Measurements from ENCODE around the gene TMED10.

Gene TMED10

DNA sequence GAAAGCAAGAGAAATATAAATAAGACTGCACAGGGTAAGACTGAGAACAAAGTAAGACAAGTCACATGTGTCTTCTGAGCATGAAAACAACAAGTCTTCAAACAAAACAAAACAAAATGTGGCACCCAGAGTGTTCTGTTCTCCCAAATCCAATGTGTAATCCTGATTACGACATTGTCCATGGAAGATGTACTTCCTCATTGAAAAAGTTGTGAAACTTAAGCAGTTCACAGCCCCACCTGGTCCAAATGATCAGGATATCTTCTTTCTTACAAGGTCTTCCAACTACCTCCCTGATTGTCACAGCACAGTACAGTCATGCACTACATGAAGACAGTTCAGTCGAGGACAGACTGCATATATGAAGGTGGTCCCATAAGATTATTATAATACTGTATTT is 26.3 kb downstream of the TMED10 start:
- H3K4me1 ChIP-seq (ENCODE audit: low read length), result no peaks in the 10 kb centered on the region
- peaks cover 58% of the 10 kb centered on the region for H3K79me2 ChIP-seq (ENCODE audit: low read length)
- H2AFZ ChIP-seq (ENCODE audit: low read depth, low read length), result no peak overlapping the region
- H3K4me2 ChIP-seq (ENCODE audit: low read length), result no peak overlapping the region
- no peak overlapping the region for H3K4me3 ChIP-seq (ENCODE audit: low read length)
- peaks cover 38% of the 10 kb centered on the region for H3K36me3 ChIP-seq (replicated peaks; ENCODE audit: low read depth, low read length)
- H3K9ac ChIP-seq (ENCODE audit: low read length), result no peak overlapping the region
- TF ChIP-seq EZH2phosphoT487 (IDR thresholded peaks at IDR 0.05; ENCODE audit: low read depth), result no peak
- TF ChIP-seq, protein P1, sequence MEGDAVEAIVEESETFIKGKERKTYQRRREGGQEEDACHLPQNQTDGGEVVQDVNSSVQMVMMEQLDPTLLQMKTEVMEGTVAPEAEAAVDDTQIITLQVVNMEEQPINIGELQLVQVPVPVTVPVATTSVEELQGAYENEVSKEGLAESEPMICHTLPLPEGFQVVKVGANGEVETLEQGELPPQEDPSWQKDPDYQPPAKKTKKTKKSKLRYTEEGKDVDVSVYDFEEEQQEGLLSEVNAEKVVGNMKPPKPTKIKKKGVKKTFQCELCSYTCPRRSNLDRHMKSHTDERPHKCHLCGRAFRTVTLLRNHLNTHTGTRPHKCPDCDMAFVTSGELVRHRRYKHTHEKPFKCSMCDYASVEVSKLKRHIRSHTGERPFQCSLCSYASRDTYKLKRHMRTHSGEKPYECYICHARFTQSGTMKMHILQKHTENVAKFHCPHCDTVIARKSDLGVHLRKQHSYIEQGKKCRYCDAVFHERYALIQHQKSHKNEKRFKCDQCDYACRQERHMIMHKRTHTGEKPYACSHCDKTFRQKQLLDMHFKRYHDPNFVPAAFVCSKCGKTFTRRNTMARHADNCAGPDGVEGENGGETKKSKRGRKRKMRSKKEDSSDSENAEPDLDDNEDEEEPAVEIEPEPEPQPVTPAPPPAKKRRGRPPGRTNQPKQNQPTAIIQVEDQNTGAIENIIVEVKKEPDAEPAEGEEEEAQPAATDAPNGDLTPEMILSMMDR (IDR thresholded peaks at IDR 0.05; ENCODE audit: low read depth, low read length), result no peak
- H3K9me3 ChIP-seq (ENCODE audit: insufficient read depth, low read length), result no peaks in the 10 kb centered on the region
- peaks cover 50% of the 10 kb centered on the region for H4K20me1 ChIP-seq (ENCODE audit: insufficient read depth, low read length)
- H3K27ac ChIP-seq (ENCODE audit: low read length), result no peak overlapping the region
- no peaks in the 10 kb centered on the region for H3K27me3 ChIP-seq (ENCODE audit: low read depth, low read length)

DNA sequence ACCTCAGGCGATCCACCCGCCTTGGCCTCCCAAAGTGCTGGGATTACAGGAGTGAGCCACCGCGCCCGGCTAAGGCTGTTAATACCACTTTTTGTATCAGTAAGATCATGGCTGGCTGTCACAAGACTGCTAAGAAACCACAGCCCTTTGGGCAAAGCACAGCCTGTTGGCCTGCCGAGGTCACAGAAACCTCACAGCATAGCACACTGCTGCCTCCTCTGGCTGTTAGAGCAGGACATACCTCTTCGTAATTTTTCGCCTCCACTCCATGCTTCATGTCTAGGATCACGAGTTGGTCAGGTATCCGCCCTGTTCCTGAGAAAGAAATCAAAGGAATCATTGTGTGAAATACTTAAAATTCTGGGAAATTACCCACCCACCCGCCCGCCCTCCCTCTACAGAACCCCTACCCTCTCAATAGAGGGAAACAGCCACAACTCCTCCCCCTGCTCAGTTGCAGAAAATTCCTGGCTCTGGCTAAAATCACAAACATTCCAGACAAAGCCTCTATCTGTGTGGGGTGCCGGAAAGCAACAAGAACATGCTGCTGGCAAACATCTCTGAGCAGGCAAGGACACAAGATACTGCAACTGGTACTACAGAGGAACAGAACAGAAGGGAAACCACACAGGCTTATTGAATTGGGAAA is 28.9 kb downstream of the TMED10 start:
- TF ChIP-seq, protein P1 (IDR thresholded peaks at IDR 0.05; ENCODE audit: low read depth, low read length), result no peak
- no peak for TF ChIP-seq EZH2phosphoT487 (IDR thresholded peaks at IDR 0.05; ENCODE audit: low read depth)
- H3K79me2 ChIP-seq (ENCODE audit: low read length), result peaks cover 60% of the 10 kb centered on the region
- no peaks in the 10 kb centered on the region for H3K9me3 ChIP-seq (ENCODE audit: insufficient read depth, low read length)
- no peaks in the 10 kb centered on the region for H3K27me3 ChIP-seq (ENCODE audit: low read depth, low read length)
- H3K9ac ChIP-seq (ENCODE audit: low read length), result no peak overlapping the region
- peaks cover 64% of the 10 kb centered on the region for H4K20me1 ChIP-seq (ENCODE audit: insufficient read depth, low read length)
- no peak overlapping the region for H3K27ac ChIP-seq (ENCODE audit: low read length)
- no peaks in the 10 kb centered on the region for H3K4me1 ChIP-seq (ENCODE audit: low read length)
- H3K4me3 ChIP-seq (ENCODE audit: low read length), result no peak overlapping the region
- no peak overlapping the region for H3K4me2 ChIP-seq (ENCODE audit: low read length)
- peaks cover 51% of the 10 kb centered on the region for H3K36me3 ChIP-seq (replicated peaks; ENCODE audit: low read depth, low read length)
- no peak overlapping the region for H2AFZ ChIP-seq (ENCODE audit: low read depth, low read length)

DNA sequence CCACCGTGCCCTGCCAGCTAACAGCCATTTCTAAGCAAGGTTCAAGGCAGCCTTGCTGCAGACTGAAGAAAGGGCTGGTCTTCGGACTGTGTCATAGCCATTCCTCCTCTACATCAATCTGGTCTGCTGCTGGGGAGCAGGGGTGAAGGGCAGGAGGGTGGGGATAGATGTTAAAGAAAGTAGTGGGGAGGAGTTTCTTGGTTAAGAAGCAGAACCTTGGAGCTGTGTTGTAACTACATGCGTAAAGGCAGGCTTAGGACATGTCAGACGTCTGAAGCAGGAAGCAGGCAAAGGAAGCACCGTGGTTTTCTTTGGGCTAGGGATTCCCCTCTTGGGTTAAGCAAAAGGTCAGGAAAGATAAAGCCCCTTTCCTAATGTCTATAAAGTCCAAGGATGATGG is 31.5 kb downstream of the TMED10 start:
- Histone ChIP-seq H2AFZ (ENCODE audit: low read depth, low read length) (no peak overlapping the region), H3K36me3 (replicated peaks; ENCODE audit: low read depth, low read length) (peaks cover 36% of the 10 kb centered on the region), H3K4me2 (ENCODE audit: low read length) (no peak overlapping the region), H3K27ac (ENCODE audit: low read length) (no peak overlapping the region), H4K20me1 (ENCODE audit: insufficient read depth, low read length) (peaks cover 61% of the 10 kb centered on the region), H3K4me1 (ENCODE audit: low read length) (no peaks in the 10 kb centered on the region; the same call in 1 of the 2 replicates), H3K79me2 (ENCODE audit: low read length) (peaks cover 62% of the 10 kb centered on the region), H3K9ac (ENCODE audit: low read length) (no peak overlapping the region), H3K27me3 (ENCODE audit: low read depth, low read length) (no peaks in the 10 kb centered on the region), H3K4me3 (ENCODE audit: low read length) (no peak overlapping the region), H3K9me3 (ENCODE audit: insufficient read depth, low read length) (no peaks in the 10 kb centered on the region)
- TF ChIP-seq, protein P1 (IDR thresholded peaks at IDR 0.05; ENCODE audit: low read depth, low read length), result no peak
- no peak for TF ChIP-seq EZH2phosphoT487 (IDR thresholded peaks at IDR 0.05; ENCODE audit: low read depth)

DNA sequence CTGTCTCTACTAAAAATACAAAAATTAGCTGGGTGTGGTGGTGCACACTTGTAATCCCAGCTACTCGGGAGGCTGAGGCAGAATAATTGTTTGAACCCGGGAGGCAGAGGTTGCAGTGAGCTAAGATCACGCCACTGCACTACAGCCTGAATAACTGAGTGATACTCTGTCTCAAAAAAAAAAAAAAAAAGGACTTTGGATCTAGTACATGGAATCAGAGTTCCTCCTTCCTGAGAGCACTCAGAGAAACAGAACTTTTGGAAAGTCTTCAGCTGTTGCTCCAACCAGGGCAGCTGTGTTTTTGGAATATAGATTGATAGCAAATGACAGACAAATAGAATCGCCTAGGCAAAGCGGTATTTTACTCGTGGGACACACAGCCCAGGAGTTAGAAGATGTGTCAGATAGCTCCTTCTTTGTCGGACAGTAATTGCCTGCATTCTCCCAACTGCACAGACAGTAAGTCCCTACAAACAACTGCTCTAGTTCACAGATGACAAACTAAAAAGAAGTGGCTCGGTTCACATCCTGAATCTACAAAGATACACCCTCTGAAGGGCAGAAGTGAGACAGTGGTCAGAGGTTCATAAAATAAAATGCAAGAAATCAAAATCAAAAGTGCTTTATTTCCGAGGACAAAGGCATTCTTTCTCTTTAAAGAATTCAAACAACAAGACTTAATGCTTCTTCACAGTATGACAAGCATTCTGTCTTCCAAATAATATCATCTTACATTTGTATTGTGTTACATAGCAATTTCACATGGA is 32.5 kb downstream of the TMED10 start:
- Histone ChIP-seq H3K27me3 (ENCODE audit: low read depth, low read length) (no peaks in the 10 kb centered on the region), H3K4me1 (ENCODE audit: low read length) (peaks cover 8% of the 10 kb centered on the region), H3K27ac (ENCODE audit: low read length) (no peak overlapping the region), H3K36me3 (replicated peaks; ENCODE audit: low read depth, low read length) (peaks cover 32% of the 10 kb centered on the region), H3K9me3 (ENCODE audit: insufficient read depth, low read length) (no peaks in the 10 kb centered on the region), H2AFZ (ENCODE audit: low read depth, low read length) (no peak overlapping the region), H4K20me1 (ENCODE audit: insufficient read depth, low read length) (peaks cover 56% of the 10 kb centered on the region), H3K4me2 (ENCODE audit: low read length) (no peak overlapping the region), H3K4me3 (ENCODE audit: low read length) (no peak overlapping the region), H3K9ac (ENCODE audit: low read length) (no peak overlapping the region), H3K79me2 (ENCODE audit: low read length) (peaks cover 64% of the 10 kb centered on the region)
- TF ChIP-seq, protein P1 (IDR thresholded peaks at IDR 0.05; ENCODE audit: low read depth, low read length), result no peak
- TF ChIP-seq EZH2phosphoT487 (IDR thresholded peaks at IDR 0.05; ENCODE audit: low read depth), result no peak

Measured in OCI-LY3 (cell line).